Neural crest cell (in vitro differentiated cells): ENCODE measurements around the gene BARX1. TPM values are rescaled to one million over a fixed set of nuclear protein-coding genes. Genes with fewer than 3 reads are reported as not detected.
"Not testable (repeated sequence)": the region's sequence is repeated elsewhere in the genome, so short reads cannot be mapped to it uniquely, and the experiment has no call there.

Experiments used
- DNase-seq: peaks from one replicate; pipeline ENCODE4 v3.0.0; 2021; ENCODE audit warnings: low read depth, mixed read lengths, low spot score
- H3K27ac Mint-ChIP-seq: one replicate; pipeline ENCODE4 v1.8.0; 2021; ENCODE audit warnings: mild to moderate bottlenecking, mixed read lengths; ENCODE audit not compliant: unreplicated experiment
- H3K27me3 Mint-ChIP-seq: 2 replicates; pipeline ENCODE4 v1.8.0; 2021; ENCODE audit warnings: low read depth, mild to moderate bottlenecking, mixed read lengths
- H3K36me3 Mint-ChIP-seq: 2 replicates; pipeline ENCODE4 v1.8.0; 2021; ENCODE audit warnings: low read depth, mild to moderate bottlenecking, mixed read lengths
- H3K4me1 Mint-ChIP-seq: 2 replicates; pipeline ENCODE4 v1.8.0; 2021; ENCODE audit warnings: mixed read lengths
- H3K4me3 Mint-ChIP-seq: one replicate; pipeline ENCODE4 v1.8.0; 2021; ENCODE audit warnings: mild to moderate bottlenecking, mixed read lengths
- H3K9me3 Mint-ChIP-seq: 2 replicates; pipeline ENCODE4 v1.8.0; 2021; ENCODE audit warnings: mixed read lengths
- CTCF ChIP-seq: fragments of 200-600 bp; sonication (generic); conservative IDR thresholded peaks from 2 replicates; pipeline ENCODE4 v1.5.0; 2021; ENCODE audit warnings: antibody characterized with exemption, mild to moderate bottlenecking
- total RNA-seq: library from RNA; stranded (reverse); gene quantifications from 2 replicates; pipeline ENCODE4 v1.2.1, GENCODE V29; 2021

BARX1 gene
- total RNA-seq, 1 donor from 2014 or later, result 0.23 TPM

- TF ChIP-seq CTCF, result no peak
Measured at GRCh38 chr9:93941493-93941892, 13.7 kb downstream of the BARX1 start.

GRCh38 chr9:93940951-93941350 is 14.2 kb downstream of the BARX1 start:
- H3K4me3 Mint-ChIP-seq, result no peak overlapping the region
- H3K9me3 Mint-ChIP-seq, result no peaks in the 10 kb centered on the region
- DNase-seq, result no peak
- H3K27ac Mint-ChIP-seq, result peak overlapping the region; percentile 78
- no peaks in the 10 kb centered on the region for H3K4me1 Mint-ChIP-seq
- H3K27me3 Mint-ChIP-seq, result peaks cover 94% of the 10 kb centered on the region
- no peaks in the 10 kb centered on the region for H3K36me3 Mint-ChIP-seq
- no peak for TF ChIP-seq CTCF

More at GRCh38 chr9:93941493-93941892, 13.7 kb downstream of the BARX1 start:
- no peak overlapping the region for H3K27ac Mint-ChIP-seq
- H3K4me3 Mint-ChIP-seq, result no peak overlapping the region
- H3K27me3 Mint-ChIP-seq, result peaks cover 95% of the 10 kb centered on the region
- no peaks in the 10 kb centered on the region for H3K9me3 Mint-ChIP-seq
- no peak for DNase-seq
- H3K36me3 Mint-ChIP-seq, result no peaks in the 10 kb centered on the region
- peaks cover 5% of the 10 kb centered on the region for H3K4me1 Mint-ChIP-seq

GRCh38 chr9:93939589-93939988 is 15.6 kb downstream of the BARX1 start:
- peaks cover 86% of the 10 kb centered on the region for H3K27me3 Mint-ChIP-seq
- not testable (repeated sequence) for H3K36me3 Mint-ChIP-seq, H3K4me3 Mint-ChIP-seq, H3K9me3 Mint-ChIP-seq, H3K4me1 Mint-ChIP-seq, H3K27ac Mint-ChIP-seq, DNase-seq

GRCh38 chr9:93937193-93937592 is 18.0 kb downstream of the BARX1 start:
- no peak for DNase-seq
- H3K4me3 Mint-ChIP-seq, result no peak overlapping the region
- H3K9me3 Mint-ChIP-seq, result no peaks in the 10 kb centered on the region
- TF ChIP-seq CTCF, result no peak
- H3K27me3 Mint-ChIP-seq, result peaks cover 68% of the 10 kb centered on the region
- no peaks in the 10 kb centered on the region for H3K36me3 Mint-ChIP-seq
- H3K27ac Mint-ChIP-seq, result no peak overlapping the region
- no peaks in the 10 kb centered on the region for H3K4me1 Mint-ChIP-seq

- no peak for TF ChIP-seq CTCF
- H3K36me3 Mint-ChIP-seq, result no peaks in the 10 kb centered on the region
- no peaks in the 10 kb centered on the region for H3K9me3 Mint-ChIP-seq
Measured at GRCh38 chr9:93931905-93932304, 23.2 kb downstream of the BARX1 start.

DNA sequence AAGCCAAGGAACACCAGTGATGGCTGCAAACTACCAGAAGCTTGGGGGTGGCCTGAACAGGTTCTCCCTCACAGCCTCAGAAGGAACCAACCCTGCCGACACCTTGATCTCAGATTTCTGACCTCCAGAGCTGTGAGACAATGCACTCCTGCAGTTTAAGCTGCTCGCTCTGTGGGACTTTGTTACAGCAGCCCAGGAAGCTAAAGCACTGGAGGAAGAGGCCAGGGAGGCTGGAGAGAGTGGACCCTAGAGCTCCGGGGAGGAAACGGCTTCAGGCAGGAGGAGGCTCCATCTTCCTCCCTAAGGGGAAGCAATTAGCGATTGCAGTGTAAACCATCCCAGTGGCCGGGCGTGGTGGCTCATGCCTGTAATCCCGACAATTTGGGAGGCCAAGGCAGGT is 25.1 kb downstream of the BARX1 start:
- no peaks in the 10 kb centered on the region for H3K9me3 Mint-ChIP-seq
- H3K4me1 Mint-ChIP-seq, result no peaks in the 10 kb centered on the region
- no peak for TF ChIP-seq CTCF
- no peaks in the 10 kb centered on the region for H3K36me3 Mint-ChIP-seq
- no peak overlapping the region for H3K4me3 Mint-ChIP-seq
- H3K27me3 Mint-ChIP-seq, result peaks cover 38% of the 10 kb centered on the region
- no peak overlapping the region for H3K27ac Mint-ChIP-seq
- no peak for DNase-seq

More at GRCh38 chr9:93931905-93932304, 23.2 kb downstream of the BARX1 start:
- peaks cover 51% of the 10 kb centered on the region for H3K27me3 Mint-ChIP-seq
- H3K4me3 Mint-ChIP-seq, result no peak overlapping the region
- H3K27ac Mint-ChIP-seq, result no peak overlapping the region
- no peak for DNase-seq
- H3K4me1 Mint-ChIP-seq, result no peaks in the 10 kb centered on the region
